Spleen (tissue), 11 donors: ENCODE data around the gene LTBP1. TPM values are rescaled to one million over a fixed set of nuclear protein-coding genes. Genes with fewer than 3 reads are reported as not detected.
A peak's percentile ranks its signal among the peaks of the same experiment; 100 is the strongest.

Source experiments
- DNase-seq: peaks from one replicate; pipeline ENCODE4 v3.0.0-alpha.2; 2020
- H3K27ac ChIP-seq, 8 donors: fragments of 200-600 bp; sonication (generic) in 7 of 8; 1 replicate in 4 of 8; 2 replicates in 4 of 8; pipeline versions ENCODE4 v1.5.0 to v1.8.0; 2016 to 2021; ENCODE audit warnings: inconsistent platforms in 4 of 8, mild to moderate bottlenecking in 4 of 8, moderate library complexity in 1 of 8
- H3K27me3 ChIP-seq, 7 donors: fragments of 200-600 bp; sonication (generic) in 6 of 7; replicated peaks in 1 of 7; 1 replicate in 4 of 7; 2 replicates in 3 of 7; pipeline versions ENCODE4 v1.5.0 to v1.8.0; 2016 to 2021; ENCODE audit warnings: inconsistent platforms in 3 of 7, mild to moderate bottlenecking in 1 of 7
- H3K36me3 ChIP-seq, 6 donors: fragments of 200-600 bp; sonication (generic) in 5 of 6; 1 replicate in 4 of 6; 2 replicates in 2 of 6; pipeline versions ENCODE4 v1.5.0 to v1.8.0; 2016 to 2021; ENCODE audit warnings: inconsistent platforms in 2 of 6
- H3K4me1 ChIP-seq, 6 donors: fragments of 200-600 bp; sonication (generic) in 5 of 6; 1 replicate in 3 of 6; 2 replicates in 3 of 6; pipeline versions ENCODE4 v1.5.0 to v1.8.0; 2016 to 2021; ENCODE audit warnings: inconsistent platforms in 3 of 6
- H3K4me3 ChIP-seq, 8 donors: fragments of 200-600 bp; sonication (generic) in 7 of 8; 1 replicate in 4 of 8; 2 replicates in 4 of 8; pipeline versions ENCODE4 v1.5.0 to v1.8.0; 2016 to 2021; ENCODE audit warnings: inconsistent platforms in 4 of 8, mild to moderate bottlenecking in 4 of 8, moderate library complexity in 2 of 8
- H3K9me3 ChIP-seq, 8 donors: fragments of 200-600 bp; sonication (generic) in 7 of 8; 1 replicate in 4 of 8; 2 replicates in 4 of 8; pipeline versions ENCODE4 v1.5.0 to v1.8.0; 2016 to 2021; ENCODE audit warnings: inconsistent platforms in 4 of 8
- CTCF ChIP-seq, 11 experiments: fragments of 200-600 bp in 7 of 11; fragments of 450-650 bp in 4 of 11; sonication (generic) in 4 of 11; IDR thresholded peaks in 8 of 11; conservative IDR thresholded peaks in 3 of 11; 1 replicate in 7 of 11; 2 replicates in 4 of 11; pipeline versions ENCODE4 v1.4.0 to v1.8.0; 2016 to 2021; ENCODE audit warnings: antibody characterized with exemption in 11 of 11, inconsistent platforms in 4 of 11, mild to moderate bottlenecking in 1 of 11
- POLR2A ChIP-seq, 3 donors: fragments of 450-650 bp; IDR thresholded peaks; one replicate each; pipeline ENCODE4 v1.5.1; 2017; ENCODE audit warnings: antibody characterized with exemption in 3 of 3, mild to moderate bottlenecking in 1 of 3
- POLR2AphosphoS5 ChIP-seq, 3 donors: sonication (generic); formaldehyde crosslinking; IDR thresholded peaks; one replicate each; pipeline ENCODE4 v1.5.1; 2017; ENCODE audit warnings: antibody characterized with exemption in 3 of 3
- WGBS, 5 donors: extraction: QIAGEN DNeasy Blood & Tissue Kit in 3 of 5; methylation state at CpG; one replicate each; pipeline versions ENCODE4 v1.1.5 to v1.1.7; 2013 to 2018; 5-methylcytosine and 5-hydroxymethylcytosine counted together
- intact Hi-C: fragments of 100-400 bp; cut with DNase I; formaldehyde crosslinking; loops from one replicate; pipeline ENCODE4 v1.15.0; 2023; ENCODE audit warnings: low total_unique reads
- polyA plus RNA-seq, 3 donors: library from polyadenylated mRNA; stranded (reverse); fragments of 200-250 nt; gene quantifications; one replicate each; pipeline ENCODE4 v1.2.1, GENCODE V29; 2013
- total RNA-seq, 7 donors: library from RNA; depleted of rRNA in 3 of 7; stranded (reverse); fragments of >200 nt in 3 of 7; fragmentation: NEBNext Ultra II Directional in 4 of 7; extraction: Animal tissue kit (Norgen Biotek cat#: 25700) in 4 of 7; gene quantifications; one replicate each; pipeline versions ENCODE4 v1.1.0 to v1.2.1, GENCODE V29; 2016 to 2021
- donor health status: healthy with polysubstance abuse.
- donor health status: DM: no; HTN: no; CAD: no; lungs with moderate emphysema.
- donor health status: DM: no; HTN: no; CAD: no.
- donor health status: Bipolar disorder and iron deficiency.
- donor health status: healthy.
- donor health status: DM: no; HTN: no; CAD: no.
- donor health status: DM: yes; HTN: yes; CAD: no.

LTBP1 gene
- total and polyA plus RNA-seq, 10 donors = 6.8 to 28.0 (median 13.3) TPM

DNA sequence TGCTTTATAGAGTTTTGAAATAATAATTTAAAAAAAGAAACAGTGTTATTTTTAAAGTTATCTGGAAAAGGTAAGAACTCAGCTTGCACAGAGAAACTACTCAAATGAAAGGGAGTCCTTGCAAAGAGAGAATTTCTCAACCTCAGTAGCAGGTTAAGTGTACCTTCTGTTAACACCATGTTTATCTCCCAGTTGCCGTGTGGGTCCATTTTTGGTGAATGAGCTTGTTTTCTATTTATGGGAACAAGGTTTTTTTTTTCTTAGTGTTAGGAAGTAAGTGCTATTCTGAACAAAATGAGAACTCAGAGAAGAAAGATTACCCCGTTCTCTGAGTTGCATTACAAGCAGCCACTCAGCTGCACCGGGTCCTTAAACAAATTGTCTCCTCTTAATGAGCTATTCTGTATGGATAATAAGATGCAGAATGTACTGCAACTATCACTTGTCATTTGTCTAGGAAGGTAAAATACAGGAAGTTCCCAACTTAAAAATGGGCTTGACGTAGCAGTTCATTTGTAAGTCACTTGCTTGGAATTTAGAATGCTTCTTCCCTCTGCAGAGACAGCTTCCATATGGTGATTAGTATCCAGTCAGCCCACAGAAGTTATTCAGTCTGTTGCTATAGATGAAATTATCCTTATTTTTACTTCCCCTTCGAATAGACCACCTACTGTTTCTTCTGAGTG is 74.9 kb downstream of the LTBP1 start:
- no peak for DNase-seq
- peak overlapping the region in 1 of 8 donors; percentile 24 for H3K27ac ChIP-seq
- no peaks in the 10 kb centered on the region for H3K36me3 ChIP-seq

DNA sequence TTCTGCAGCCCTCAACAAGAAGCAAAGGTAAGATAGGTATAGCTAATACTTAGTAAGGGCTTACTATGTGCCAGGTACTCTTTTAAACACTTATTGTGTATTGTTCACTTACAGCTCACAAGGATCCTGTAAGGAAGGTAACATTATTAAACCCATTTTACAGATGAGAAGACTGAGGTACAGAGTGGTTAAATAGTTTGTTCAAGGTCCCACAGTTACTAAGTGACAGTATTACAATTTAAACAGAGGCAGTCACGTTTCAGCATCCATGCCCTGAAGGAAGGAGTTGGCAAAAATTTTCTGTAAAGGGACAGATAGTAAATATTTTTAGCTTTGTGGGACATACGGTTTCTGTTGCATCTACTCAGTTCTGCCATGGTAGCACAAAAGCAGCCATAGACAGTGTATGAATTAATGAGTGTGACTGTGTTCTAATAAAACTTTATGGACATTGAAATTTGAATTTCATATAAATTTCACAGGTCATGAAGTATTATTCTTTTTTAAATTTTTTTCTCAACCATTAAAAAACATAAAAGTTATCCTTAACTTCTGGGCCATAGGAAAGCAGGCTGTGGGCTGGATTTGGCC is 75.7 kb downstream of the LTBP1 start:
- no peaks in the 10 kb centered on the region for H3K4me1 ChIP-seq
- 64 to 81% (median 79%) methylated on average over 2 of the region's 2 CpGs for WGBS, 5 donors
- H3K27me3 ChIP-seq = peaks cover 0 to 12% (median 0%) of the 10 kb centered on the region in 7 donors
- no peak for DNase-seq
- H3K4me3 ChIP-seq = no peak overlapping the region
- TF ChIP-seq POLR2A (IDR thresholded peaks at IDR 0.05) = no peak
- TF ChIP-seq POLR2AphosphoS5 (IDR thresholded peaks at IDR 0.05) = no peak
- TF ChIP-seq CTCF (IDR thresholded peaks at IDR 0.05 in 8 of 11, conservative IDR thresholded peaks at IDR 0.05 in 3 of 11) = no peak
- intact Hi-C loops = no loop called here
- H3K9me3 ChIP-seq = peaks cover 0 to 9% (median 0%) of the 10 kb centered on the region in 8 donors
- H3K36me3 ChIP-seq = no peaks in the 10 kb centered on the region
- peak overlapping the region in 1 of 8 donors; percentile 12 for H3K27ac ChIP-seq

More for the DNA sequence above, 74.9 kb downstream of the LTBP1 start:
- peaks cover 0 to 9% (median 0%) of the 10 kb centered on the region in 8 donors for H3K9me3 ChIP-seq
- no peak overlapping the region for H3K4me3 ChIP-seq
- no peaks in the 10 kb centered on the region for H3K4me1 ChIP-seq
- H3K27me3 ChIP-seq = peaks cover 0 to 12% (median 0%) of the 10 kb centered on the region in 7 donors
- TF ChIP-seq CTCF (IDR thresholded peaks at IDR 0.05 in 8 of 11, conservative IDR thresholded peaks at IDR 0.05 in 3 of 11) (no peak), POLR2A (IDR thresholded peaks at IDR 0.05) (no peak), POLR2AphosphoS5 (IDR thresholded peaks at IDR 0.05) (no peak)
- WGBS, 5 donors = 20 to 30% (median 25%) methylated on average over 5 of the region's 5 CpGs
- intact Hi-C loops = no loop called here

GRCh38 chr2:33022989-33023727 is 76.4 kb downstream of the LTBP1 start:
- Histone ChIP-seq H3K36me3 (no peaks in the 10 kb centered on the region), H3K27ac (no peak overlapping the region), H3K9me3 (peaks cover 0 to 9% (median 0%) of the 10 kb centered on the region in 8 donors), H3K27me3 (peaks cover 0 to 12% (median 0%) of the 10 kb centered on the region in 7 donors), H3K4me1 (no peaks in the 10 kb centered on the region), H3K4me3 (no peak overlapping the region)
- DNase-seq = no peak
- TF ChIP-seq POLR2A (IDR thresholded peaks at IDR 0.05) (no peak), CTCF (IDR thresholded peaks at IDR 0.05 in 8 of 11, conservative IDR thresholded peaks at IDR 0.05 in 3 of 11) (no peak), POLR2AphosphoS5 (IDR thresholded peaks at IDR 0.05) (no peak)
- WGBS, 5 donors = 11 to 29% (median 24%) methylated on average over 6 of the region's 6 CpGs
- intact Hi-C loops = no loop called here
